ENCODE results near the gene KCNN3.

DNA sequence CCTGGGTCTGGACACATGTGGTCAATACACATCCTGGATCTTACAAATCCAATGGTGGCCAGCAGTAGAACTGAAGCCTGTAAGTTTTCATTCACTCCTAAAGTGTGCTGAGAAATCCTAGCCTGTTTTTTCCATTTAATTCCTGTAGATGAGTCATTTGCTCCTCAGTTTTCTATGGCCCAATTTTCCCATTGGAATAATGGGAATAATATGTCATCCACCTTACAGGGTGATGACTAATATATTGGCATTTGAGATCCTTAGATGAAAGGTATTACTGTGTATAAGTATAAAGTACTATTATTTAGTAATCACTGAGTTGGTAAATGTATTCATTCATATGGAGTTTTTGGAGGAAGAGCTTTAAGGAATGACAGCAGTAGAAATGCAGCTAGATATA is 172.4 kb downstream of the KCNN3 start:
- TF ChIP-seq POLR2A (IDR thresholded peaks at IDR 0.05): no peak
- TF ChIP-seq, protein P1, sequence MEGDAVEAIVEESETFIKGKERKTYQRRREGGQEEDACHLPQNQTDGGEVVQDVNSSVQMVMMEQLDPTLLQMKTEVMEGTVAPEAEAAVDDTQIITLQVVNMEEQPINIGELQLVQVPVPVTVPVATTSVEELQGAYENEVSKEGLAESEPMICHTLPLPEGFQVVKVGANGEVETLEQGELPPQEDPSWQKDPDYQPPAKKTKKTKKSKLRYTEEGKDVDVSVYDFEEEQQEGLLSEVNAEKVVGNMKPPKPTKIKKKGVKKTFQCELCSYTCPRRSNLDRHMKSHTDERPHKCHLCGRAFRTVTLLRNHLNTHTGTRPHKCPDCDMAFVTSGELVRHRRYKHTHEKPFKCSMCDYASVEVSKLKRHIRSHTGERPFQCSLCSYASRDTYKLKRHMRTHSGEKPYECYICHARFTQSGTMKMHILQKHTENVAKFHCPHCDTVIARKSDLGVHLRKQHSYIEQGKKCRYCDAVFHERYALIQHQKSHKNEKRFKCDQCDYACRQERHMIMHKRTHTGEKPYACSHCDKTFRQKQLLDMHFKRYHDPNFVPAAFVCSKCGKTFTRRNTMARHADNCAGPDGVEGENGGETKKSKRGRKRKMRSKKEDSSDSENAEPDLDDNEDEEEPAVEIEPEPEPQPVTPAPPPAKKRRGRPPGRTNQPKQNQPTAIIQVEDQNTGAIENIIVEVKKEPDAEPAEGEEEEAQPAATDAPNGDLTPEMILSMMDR (IDR thresholded peaks at IDR 0.05 in 8 of 11, conservative IDR thresholded peaks at IDR 0.05 in 3 of 11): no peak
